NB4 (cell line): Measurements from ENCODE around the gene RPGRIP1L.

Experiments used
- MYC ChIP-seq: IDR thresholded peaks from 2 replicates; pipeline ENCODE4 v1.6.1; 2011; ENCODE audit warnings: low read depth, low read length
- POLR2A ChIP-seq: IDR thresholded peaks from 2 replicates; pipeline ENCODE4 v1.6.1; 2011; ENCODE audit warnings: mild to moderate bottlenecking; ENCODE audit not compliant: insufficient read length; ENCODE audit errors: extremely low read depth
- TF ChIP-seq, protein P1 (sequence below): IDR thresholded peaks from one replicate; pipeline ENCODE4 v1.5.1; 2012; ENCODE audit warnings: low read depth, low read length
- TF ChIP-seq, protein P2 (sequence below): IDR thresholded peaks from 2 replicates; pipeline ENCODE4 v1.6.1; 2011; ENCODE audit warnings: low read depth, low read length

DNA sequence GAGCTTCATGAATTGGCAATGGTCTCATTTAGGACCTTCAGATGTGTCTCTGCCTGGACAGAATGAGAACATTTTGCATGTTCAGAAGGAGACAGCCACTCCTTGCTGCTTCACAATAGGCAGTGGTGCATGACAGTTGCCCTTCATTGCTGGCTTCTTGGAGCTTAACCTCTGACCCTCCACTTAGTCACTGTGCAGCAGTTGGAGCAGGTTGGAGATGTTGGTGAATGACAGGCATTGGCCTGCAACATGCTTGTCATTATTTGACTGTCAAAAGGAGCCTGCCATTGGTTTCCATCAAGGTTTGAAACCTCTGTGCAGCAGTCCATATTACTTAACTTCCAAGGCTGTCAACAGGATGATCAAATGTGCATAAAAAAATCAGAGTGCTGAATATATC, 23.0 kb upstream of the RPGRIP1L start:
- TF ChIP-seq, protein P1, sequence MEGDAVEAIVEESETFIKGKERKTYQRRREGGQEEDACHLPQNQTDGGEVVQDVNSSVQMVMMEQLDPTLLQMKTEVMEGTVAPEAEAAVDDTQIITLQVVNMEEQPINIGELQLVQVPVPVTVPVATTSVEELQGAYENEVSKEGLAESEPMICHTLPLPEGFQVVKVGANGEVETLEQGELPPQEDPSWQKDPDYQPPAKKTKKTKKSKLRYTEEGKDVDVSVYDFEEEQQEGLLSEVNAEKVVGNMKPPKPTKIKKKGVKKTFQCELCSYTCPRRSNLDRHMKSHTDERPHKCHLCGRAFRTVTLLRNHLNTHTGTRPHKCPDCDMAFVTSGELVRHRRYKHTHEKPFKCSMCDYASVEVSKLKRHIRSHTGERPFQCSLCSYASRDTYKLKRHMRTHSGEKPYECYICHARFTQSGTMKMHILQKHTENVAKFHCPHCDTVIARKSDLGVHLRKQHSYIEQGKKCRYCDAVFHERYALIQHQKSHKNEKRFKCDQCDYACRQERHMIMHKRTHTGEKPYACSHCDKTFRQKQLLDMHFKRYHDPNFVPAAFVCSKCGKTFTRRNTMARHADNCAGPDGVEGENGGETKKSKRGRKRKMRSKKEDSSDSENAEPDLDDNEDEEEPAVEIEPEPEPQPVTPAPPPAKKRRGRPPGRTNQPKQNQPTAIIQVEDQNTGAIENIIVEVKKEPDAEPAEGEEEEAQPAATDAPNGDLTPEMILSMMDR: no peak
- TF ChIP-seq MYC (no peak), POLR2A (no peak)
- TF ChIP-seq, protein P2, sequence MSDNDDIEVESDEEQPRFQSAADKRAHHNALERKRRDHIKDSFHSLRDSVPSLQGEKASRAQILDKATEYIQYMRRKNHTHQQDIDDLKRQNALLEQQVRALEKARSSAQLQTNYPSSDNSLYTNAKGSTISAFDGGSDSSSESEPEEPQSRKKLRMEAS: no peak
